ENCODE measurements around the gene KIF3A. TPM values are rescaled to one million over a fixed set of nuclear protein-coding genes. Genes with fewer than 3 reads are reported as not detected.

KIF3A gene
- total RNA-seq, 1 donor from 2014 or later, result 27.6 TPM

GRCh38 chr5:132666310-132667123 is 70.8 kb downstream of the KIF3A start:
- Mint-ChIP-seq H3K4me3 (no peak overlapping the region), H3K9me3 (no peaks in the 10 kb centered on the region), H3K27ac (no peak overlapping the region), H3K36me3 (no peaks in the 10 kb centered on the region), H3K4me1 (peaks cover 24% of the 10 kb centered on the region), H3K27me3 (ENCODE audit: insufficient read depth, low read depth) (peaks cover 6% of the 10 kb centered on the region)
- Histone ChIP-seq H3K79me2 (ENCODE audit: low read depth) (no peaks in the 10 kb centered on the region), H3K9me3 (ENCODE audit: low read depth) (no peaks in the 10 kb centered on the region), H4K20me1 (ENCODE audit: low read depth) (no peaks in the 10 kb centered on the region), H3K27ac (no peak overlapping the region), H3K27me3 (no peaks in the 10 kb centered on the region), H3F3A (ENCODE audit: low read depth) (no peaks in the 10 kb centered on the region), H3K9ac (no peak overlapping the region), H3K4me2 (no peak overlapping the region), H3K36me3 (no peaks in the 10 kb centered on the region), H2AFZ (replicated peaks) (no peak overlapping the region), H3K4me3 (no peak overlapping the region), H3K4me1 (no peaks in the 10 kb centered on the region)
- TF ChIP-seq CTCF (IDR thresholded peaks at IDR 0.05), result no peak
- TF ChIP-seq EZH2phosphoT487 (IDR thresholded peaks at IDR 0.05), result no peak
- TF ChIP-seq EZH2 (IDR thresholded peaks at IDR 0.05), result no peak
- no peak for DNase-seq (ENCODE audit: low spot score)

GRCh38 chr5:132665574-132666080 is 71.7 kb downstream of the KIF3A start:
- Histone ChIP-seq H3K4me2 (no peak overlapping the region), H3K27ac (no peak overlapping the region), H3K9ac (no peak overlapping the region), H2AFZ (replicated peaks) (no peak overlapping the region), H3K79me2 (ENCODE audit: low read depth) (no peaks in the 10 kb centered on the region), H3F3A (ENCODE audit: low read depth) (no peaks in the 10 kb centered on the region), H4K20me1 (ENCODE audit: low read depth) (no peaks in the 10 kb centered on the region), H3K36me3 (no peaks in the 10 kb centered on the region), H3K27me3 (no peaks in the 10 kb centered on the region), H3K4me1 (no peaks in the 10 kb centered on the region), H3K4me3 (no peak overlapping the region), H3K9me3 (ENCODE audit: low read depth) (no peaks in the 10 kb centered on the region)
- peaks cover 3% of the 10 kb centered on the region for H3K27me3 Mint-ChIP-seq (ENCODE audit: insufficient read depth, low read depth)
- H3K36me3 Mint-ChIP-seq, result no peaks in the 10 kb centered on the region
- H3K4me1 Mint-ChIP-seq, result peaks cover 26% of the 10 kb centered on the region
- H3K27ac Mint-ChIP-seq, result peak overlapping the region; percentile 11
- DNase-seq (ENCODE audit: low spot score), result no peak
- no peaks in the 10 kb centered on the region for H3K9me3 Mint-ChIP-seq
- TF ChIP-seq CTCF (IDR thresholded peaks at IDR 0.05) (no peak), EZH2 (IDR thresholded peaks at IDR 0.05) (no peak), EZH2phosphoT487 (IDR thresholded peaks at IDR 0.05) (no peak)
- no peak overlapping the region for H3K4me3 Mint-ChIP-seq

GRCh38 chr5:132664696-132665209 is 72.6 kb downstream of the KIF3A start:
- no peaks in the 10 kb centered on the region for H3K27me3 ChIP-seq
- H3K36me3 ChIP-seq, result no peaks in the 10 kb centered on the region
- no peak overlapping the region for H3K4me2 ChIP-seq
- H3K79me2 ChIP-seq (ENCODE audit: low read depth), result no peaks in the 10 kb centered on the region
- DNase-seq (ENCODE audit: low spot score), result no peak
- no peaks in the 10 kb centered on the region for H3K9me3 ChIP-seq (ENCODE audit: low read depth)
- Mint-ChIP-seq H3K36me3 (no peaks in the 10 kb centered on the region), H3K27me3 (ENCODE audit: insufficient read depth, low read depth) (peaks cover 3% of the 10 kb centered on the region), H3K4me3 (no peak overlapping the region), H3K4me1 (peaks cover 22% of the 10 kb centered on the region), H3K9me3 (no peaks in the 10 kb centered on the region), H3K27ac (no peak overlapping the region)
- TF ChIP-seq CTCF (IDR thresholded peaks at IDR 0.05), result no peak
- no peak for TF ChIP-seq EZH2 (IDR thresholded peaks at IDR 0.05)
- no peak for TF ChIP-seq EZH2phosphoT487 (IDR thresholded peaks at IDR 0.05)
- no peaks in the 10 kb centered on the region for H4K20me1 ChIP-seq (ENCODE audit: low read depth)
- H3K27ac ChIP-seq, result no peak overlapping the region
- H3F3A ChIP-seq (ENCODE audit: low read depth), result no peaks in the 10 kb centered on the region
- no peak overlapping the region for H3K9ac ChIP-seq
- no peaks in the 10 kb centered on the region for H3K4me1 ChIP-seq
- no peak overlapping the region for H2AFZ ChIP-seq (replicated peaks)
- no peak overlapping the region for H3K4me3 ChIP-seq
